H1 (cell line): Measurements from ENCODE around the gene GPR160. TPM values are rescaled to one million over a fixed set of nuclear protein-coding genes. Genes with fewer than 3 reads are reported as not detected.

Source experiments
- CTCF ChIA-PET: fragments of 300-600 bp; sonication (Branson Sonifier 250); formaldehyde crosslinking; loops from one replicate; lab custom pipeline; 2021; ENCODE audit not compliant: partially characterized antibody; lab: Charles Lee
- POLR2A ChIA-PET: fragments of 300-600 bp; sonication (Branson Sonifier 250); formaldehyde crosslinking; loops from one replicate; lab custom pipeline; 2021; ENCODE audit warnings: inconsistent platforms; ENCODE audit not compliant: partially characterized antibody; lab: Charles Lee
- DNase-seq, 2 experiments: peaks; one replicate each; pipeline versions ENCODE4 v3.0.0 to v3.0.0-alpha.2; 2010 to 2022; ENCODE audit warnings: low spot score in 2 of 2, low read depth in 1 of 2, mixed read lengths in 1 of 2
- FAIRE-seq: peaks from 2 replicates; lab custom pipeline; 2011; peaks lifted over from hg19 to GRCh38; lab: Jason Lieb, UNC
- H2AFZ ChIP-seq: 2 replicates; pipeline ENCODE4 v1.8.1; 2012; ENCODE audit warnings: low read length, inconsistent platforms
- H2AK5ac ChIP-seq: 2 replicates; pipeline ENCODE4 v1.6.1; 2013; ENCODE audit warnings: low read depth, low read length
- H2BK120ac ChIP-seq: replicated peaks from 2 replicates; pipeline ENCODE3; 2013; ENCODE audit warnings: low read depth, low read length, inconsistent platforms
- H2BK12ac ChIP-seq: 2 replicates; pipeline ENCODE4 v1.6.1; 2013; ENCODE audit warnings: low read depth, low read length
- H2BK15ac ChIP-seq: 2 replicates; pipeline ENCODE4 v1.6.1; 2013; ENCODE audit warnings: low read length
- H2BK20ac ChIP-seq: 2 replicates; pipeline ENCODE4 v1.6.1; 2013; ENCODE audit warnings: low read length
- H2BK5ac ChIP-seq: 2 replicates; pipeline ENCODE4 v1.6.1; 2013; ENCODE audit warnings: low read depth, low read length
- H3K14ac ChIP-seq: 2 replicates; pipeline ENCODE4 v1.6.1; 2013; ENCODE audit warnings: inconsistent platforms; ENCODE audit not compliant: insufficient read length
- H3K18ac ChIP-seq: 2 replicates; pipeline ENCODE4 v1.6.1; 2013; ENCODE audit warnings: low read length; ENCODE audit errors: extremely low read depth
- H3K23ac ChIP-seq: 2 replicates; pipeline ENCODE4 v1.6.1; 2013; ENCODE audit warnings: inconsistent platforms; ENCODE audit not compliant: insufficient read length
- H3K23me2 ChIP-seq: 2 replicates; pipeline ENCODE4 v1.6.1; 2013; ENCODE audit warnings: low read depth, low read length
- H3K27ac ChIP-seq: 2 replicates; pipeline ENCODE4 v1.6.1; 2011; ENCODE audit warnings: low read depth, low read length, inconsistent platforms
- H3K27me3 ChIP-seq, 4 experiments: replicated peaks in 1 of 4; 1 replicate in 1 of 4; 2 replicates in 3 of 4; pipeline versions ENCODE4 v1.6.1 to v1.8.1; 2011 to 2013; ENCODE audit warnings: low read length in 3 of 4, mild to moderate bottlenecking in 3 of 4, inconsistent platforms in 2 of 4, mixed read lengths in 2 of 4, moderate library complexity in 1 of 4; ENCODE audit not compliant: control insufficient read depth in 3 of 4, insufficient read depth in 3 of 4; ENCODE audit errors: extremely low read depth in 1 of 4
- H3K36me3 ChIP-seq, 4 experiments: 2 replicates each; pipeline versions ENCODE4 v1.6.1 to v1.8.1; 2011 to 2013; ENCODE audit warnings: mild to moderate bottlenecking in 4 of 4, low read length in 3 of 4, moderate library complexity in 2 of 4, control low read depth in 1 of 4, inconsistent platforms in 1 of 4; ENCODE audit not compliant: insufficient read depth in 4 of 4, control insufficient read depth in 2 of 4
- H3K4ac ChIP-seq: replicated peaks from 2 replicates; pipeline ENCODE3; 2013; ENCODE audit warnings: low read length, low read depth, mixed read lengths, inconsistent platforms; ENCODE audit not compliant: insufficient read length
- H3K4me1 ChIP-seq, 4 experiments: replicated peaks in 1 of 4; 1 replicate in 1 of 4; 2 replicates in 3 of 4; pipeline versions ENCODE4 v1.6.1 to v1.8.1; 2011 to 2013; ENCODE audit warnings: low read length in 3 of 4, inconsistent platforms in 2 of 4, mixed read lengths in 1 of 4; ENCODE audit not compliant: insufficient read depth in 4 of 4, control insufficient read depth in 3 of 4
- H3K4me2 ChIP-seq, 2 experiments: 2 replicates each; pipeline versions ENCODE4 v1.6.1 to v1.8.1; 2011 to 2013; ENCODE audit warnings: low read depth in 2 of 2, low read length in 2 of 2, control low read depth in 1 of 2, inconsistent platforms in 1 of 2, mild to moderate bottlenecking in 1 of 2; ENCODE audit not compliant: insufficient read depth in 1 of 2
- H3K4me3 ChIP-seq, 4 experiments: fragments of 200-600, 300-600 bp in 1 of 4; sonication (generic), shearing (Covaris generic), sonication (Bioruptor Twin) in 1 of 4; 2 replicates each; pipeline versions ENCODE4 v1.5.1 to v1.8.1; 2011 to 2016; ENCODE audit warnings: low read length in 4 of 4, low read depth in 3 of 4, control low read depth in 2 of 4, inconsistent platforms in 2 of 4, mild to moderate bottlenecking in 2 of 4, mixed read lengths in 1 of 4, moderate library complexity in 1 of 4; ENCODE audit not compliant: insufficient read depth in 2 of 4; ENCODE audit errors: extremely low read depth in 1 of 4
- H3K56ac ChIP-seq: replicated peaks from 2 replicates; pipeline ENCODE3; 2013; ENCODE audit warnings: low read depth, mild to moderate bottlenecking, mixed read lengths, low read length, inconsistent platforms; ENCODE audit not compliant: insufficient read length
- H3K79me1 ChIP-seq: 2 replicates; pipeline ENCODE4 v1.6.1; 2013; ENCODE audit warnings: low read depth, low read length, control low read depth
- H3K79me2 ChIP-seq, 2 experiments: 2 replicates each; pipeline versions ENCODE4 v1.6.1 to v1.8.1; 2012 to 2013; ENCODE audit warnings: low read length in 2 of 2, mild to moderate bottlenecking in 2 of 2, inconsistent platforms in 1 of 2; ENCODE audit not compliant: insufficient read depth in 2 of 2, control insufficient read depth in 1 of 2
- H3K9ac ChIP-seq, 4 experiments: replicated peaks in 1 of 4; 1 replicate in 1 of 4; 2 replicates in 3 of 4; pipeline versions ENCODE4 v1.6.1 to v1.8.1; 2011 to 2013; ENCODE audit warnings: low read depth in 3 of 4, low read length in 3 of 4, control low read depth in 2 of 4, mild to moderate bottlenecking in 2 of 4, moderate library complexity in 2 of 4, inconsistent platforms in 1 of 4; ENCODE audit errors: extremely low read depth in 1 of 4
- H3K9me3 ChIP-seq, 2 experiments: 2 replicates each; pipeline versions ENCODE4 v1.6.1 to v1.8.1; 2012 to 2013; ENCODE audit warnings: mild to moderate bottlenecking in 2 of 2, moderate library complexity in 2 of 2, control low read depth in 1 of 2, inconsistent platforms in 1 of 2, low read depth in 1 of 2, low read length in 1 of 2, mixed read lengths in 1 of 2; ENCODE audit not compliant: insufficient read depth in 2 of 2
- H4K20me1 ChIP-seq, 2 experiments: replicated peaks in 1 of 2; 2 replicates each; pipeline versions ENCODE3 to v1.8.1; 2011 to 2013; ENCODE audit warnings: inconsistent platforms in 2 of 2, low read length in 2 of 2, mild to moderate bottlenecking in 1 of 2; ENCODE audit not compliant: insufficient read depth in 2 of 2, control insufficient read depth in 1 of 2
- H4K5ac ChIP-seq: 2 replicates; pipeline ENCODE4 v1.6.1; 2013; ENCODE audit warnings: low read length, low read depth, mixed read lengths, inconsistent platforms; ENCODE audit not compliant: insufficient read length
- H4K8ac ChIP-seq: 2 replicates; pipeline ENCODE4 v1.8.0; 2013; ENCODE audit warnings: mild to moderate bottlenecking, moderate library complexity, low read length, inconsistent platforms; ENCODE audit not compliant: insufficient read depth; ENCODE audit errors: extremely low read depth
- H4K91ac ChIP-seq: replicated peaks from 2 replicates; pipeline ENCODE3; 2013; ENCODE audit warnings: low read length, mixed read lengths, inconsistent platforms; ENCODE audit not compliant: insufficient read length
- BCL11A ChIP-seq, 2 experiments: IDR thresholded peaks; one replicate each; pipeline ENCODE4 v1.6.1; 2011; ENCODE audit warnings: low read depth in 2 of 2, low read length in 2 of 2, mild to moderate bottlenecking in 2 of 2
- BRCA1 ChIP-seq: IDR thresholded peaks from 2 replicates; pipeline ENCODE4 v1.6.1; 2012; ENCODE audit warnings: low read depth, low read length, improper control_type of control experiment
- CEBPB ChIP-seq: IDR thresholded peaks from 2 replicates; pipeline ENCODE4 v1.6.1; 2012; ENCODE audit warnings: low read depth, low read length
- EGR1 ChIP-seq: IDR thresholded peaks from 2 replicates; pipeline ENCODE4 v1.6.1; 2011; ENCODE audit warnings: low read depth, low read length, borderline replicate concordance
- HDAC2 ChIP-seq, 2 experiments: fragments of 300-600 bp in 1 of 2; sonication (generic) in 1 of 2; IDR thresholded peaks; 2 replicates each; pipeline ENCODE4 v1.6.1; 2011 to 2012; ENCODE audit warnings: low read depth in 2 of 2, low read length in 2 of 2, mild to moderate bottlenecking in 2 of 2, moderate library complexity in 2 of 2, borderline replicate concordance in 1 of 2, inconsistent platforms in 1 of 2
- JUN ChIP-seq: IDR thresholded peaks from 2 replicates; pipeline ENCODE4 v1.6.1; 2011; ENCODE audit warnings: low read depth, mild to moderate bottlenecking, improper control_type of control experiment, low read length
- KDM1A ChIP-seq: fragments of 200-600, 300-600 bp; sonication (generic); IDR thresholded peaks from 2 replicates; pipeline ENCODE4 v1.7.1; 2016; ENCODE audit warnings: mild to moderate bottlenecking, low read length, borderline replicate concordance
- PHF8 ChIP-seq: fragments of 200-600 bp; sonication (generic); conservative IDR thresholded peaks from 2 replicates; pipeline ENCODE4 v1.7.1; 2012; ENCODE audit warnings: low read depth, mild to moderate bottlenecking, inconsistent platforms, low read length, moderate library complexity
- POLR2A ChIP-seq, 2 experiments: IDR thresholded peaks; 1 replicate in 1 of 2; 2 replicates in 1 of 2; pipeline ENCODE4 v1.6.1; 2011; ENCODE audit warnings: low read depth in 2 of 2, low read length in 2 of 2, mild to moderate bottlenecking in 2 of 2; ENCODE audit errors: control extremely low read depth in 1 of 2
- RBBP5 ChIP-seq: IDR thresholded peaks from 2 replicates; pipeline ENCODE4 v1.7.1; 2012; ENCODE audit warnings: low read depth, mild to moderate bottlenecking, inconsistent platforms, low read length, moderate library complexity, borderline replicate concordance
- SIRT6 ChIP-seq: IDR thresholded peaks from one replicate; pipeline ENCODE4 v1.7.1; 2012; ENCODE audit warnings: low read length, inconsistent platforms
- SP4 ChIP-seq: IDR thresholded peaks from 2 replicates; pipeline ENCODE4 v1.6.1; 2012; ENCODE audit warnings: low read length, inconsistent platforms
- SRF ChIP-seq: IDR thresholded peaks from 2 replicates; pipeline ENCODE4 v1.6.1; 2011; ENCODE audit warnings: mild to moderate bottlenecking, low read depth, low read length, moderate library complexity
- TCF12 ChIP-seq: IDR thresholded peaks from 2 replicates; pipeline ENCODE4 v1.6.1; 2011; ENCODE audit warnings: low read depth, mild to moderate bottlenecking, low read length
- WGBS, 2 experiments: shearing (Covaris generic) in 1 of 2; methylation state at CpG; one replicate each; pipeline versions ENCODE4 v1.1.6 to v1.1.7; 2013 to 2015; ENCODE audit warnings: low lambda C conversion rate in 2 of 2, mixed read lengths in 2 of 2, inconsistent platforms in 1 of 2, low coverage in 1 of 2, missing lambda C conversion rate in 1 of 2; ENCODE audit not compliant: insufficient replicate concordance in 2 of 2, insufficient coverage in 1 of 2, insufficient read length in 1 of 2; ENCODE audit errors: extremely low coverage in 1 of 2, missing lambda C conversion rate in 1 of 2; 5-methylcytosine and 5-hydroxymethylcytosine counted together
- polyA plus RNA-seq, 7 experiments: library from polyadenylated mRNA; depleted of rRNA in 3 of 7; stranded (reverse) in 5 of 7; unstranded in 2 of 7; fragments of >200 nt in 5 of 7; fragments of 200-250 nt in 2 of 7; gene quantifications; 1 replicate in 5 of 7; 2 replicates in 1 of 7; 4 replicates in 1 of 7; pipeline versions ENCODE4 v1.2.1 to v1.2.3, GENCODE V29; 2011 to 2013; ENCODE audit warnings: missing spikeins in 2 of 7, mixed read lengths in 2 of 7
- total RNA-seq: library from RNA; stranded (reverse); fragmentation: NEBNext Ultra II Directional; extraction: Animal tissue kit (Norgen Biotek cat#: 25700); gene quantifications from 2 replicates; pipeline ENCODE4 v1.2.1, GENCODE V29; 2021
- TF ChIP-seq, protein P1 (sequence below): IDR thresholded peaks from 2 replicates; pipeline ENCODE4 v1.6.1; 2012; ENCODE audit warnings: low read length, inconsistent platforms

Gene GPR160
- total and polyA plus RNA-seq, 2 of the 8 experiments (the other 6 are each of a cell fraction or from before 2014, with no cell fraction given) = 14.3 to 16.6 TPM

DNA sequence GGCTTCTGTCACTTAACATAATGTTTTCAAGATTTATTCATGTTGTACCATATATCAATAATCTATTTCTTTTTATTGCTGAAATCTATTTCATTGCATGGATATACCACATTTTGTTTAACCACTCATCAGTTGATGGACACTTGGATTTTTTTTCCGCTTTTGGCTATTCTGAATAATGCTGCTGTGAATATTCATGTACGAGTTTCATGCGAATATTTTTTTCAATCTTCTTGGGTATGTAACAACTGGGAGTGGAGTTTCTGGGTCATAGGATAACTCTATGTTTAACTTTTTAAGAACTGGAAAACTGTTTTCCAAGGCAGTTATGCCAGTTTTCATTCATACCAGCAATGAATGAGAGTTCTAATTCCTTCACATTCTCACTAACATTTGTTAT is 21.7 kb upstream of the GPR160 start:
- Histone ChIP-seq H3K9ac (no peak overlapping the region), H3K23ac (no peak overlapping the region), H3K56ac (no peak overlapping the region), H4K91ac (no peak overlapping the region), H3K4ac (no peak overlapping the region), H3K14ac (no peak overlapping the region), H4K20me1 (no peaks in the 10 kb centered on the region), H2BK20ac (no peak overlapping the region), H3K79me2 (no peaks in the 10 kb centered on the region), H2BK15ac (no peak overlapping the region), H3K27ac (no peak overlapping the region), H3K36me3 (no peaks in the 10 kb centered on the region), H3K23me2 (no peaks in the 10 kb centered on the region), H3K79me1 (no peaks in the 10 kb centered on the region), H4K8ac (no peak overlapping the region), H2BK5ac (no peak overlapping the region), H3K9me3 (no peaks in the 10 kb centered on the region), H3K4me1 (no peaks in the 10 kb centered on the region), H3K4me3 (no peak overlapping the region), H3K27me3 (no peaks in the 10 kb centered on the region), H2AFZ (no peak overlapping the region), H3K18ac (no peak overlapping the region), H2BK12ac (no peak overlapping the region), H2AK5ac (no peak overlapping the region), H4K5ac (no peak overlapping the region), H3K4me2 (no peak overlapping the region), H2BK120ac (no peak overlapping the region)
- DNase-seq (no peak), FAIRE-seq (no peak)
- 90% methylated on average over 3 of the region's 3 CpGs; no CpG with 5 or more reads in 1 of the 2 experiments for WGBS, 2 experiments
- ChIA-PET POLR2A (no interaction called here), CTCF (no interaction called here)
- no peak for TF ChIP-seq RBBP5
- TF ChIP-seq JUN = no peak
- no peak for TF ChIP-seq HDAC2 (IDR thresholded peaks at IDR 0.05; ENCODE audit: borderline replicate concordance in 1 of 2, low read depth in 2 of 2, low read length in 2 of 2)
- TF ChIP-seq PHF8 = no peak
- TF ChIP-seq KDM1A = no peak
- TF ChIP-seq BCL11A (IDR thresholded peaks at IDR 0.05; ENCODE audit: low read depth in 2 of 2, low read length in 2 of 2) = no peak
- no peak for TF ChIP-seq TCF12
- TF ChIP-seq POLR2A (IDR thresholded peaks at IDR 0.05; ENCODE audit: control extremely low read depth in 1 of 2, low read depth in 2 of 2, low read length in 2 of 2) = no peak
- TF ChIP-seq EGR1 = no peak
- no peak for TF ChIP-seq SRF
- no peak for TF ChIP-seq SP4
- no peak for TF ChIP-seq SIRT6
- TF ChIP-seq BRCA1 = no peak
- no peak for TF ChIP-seq CEBPB
- TF ChIP-seq, protein P1, sequence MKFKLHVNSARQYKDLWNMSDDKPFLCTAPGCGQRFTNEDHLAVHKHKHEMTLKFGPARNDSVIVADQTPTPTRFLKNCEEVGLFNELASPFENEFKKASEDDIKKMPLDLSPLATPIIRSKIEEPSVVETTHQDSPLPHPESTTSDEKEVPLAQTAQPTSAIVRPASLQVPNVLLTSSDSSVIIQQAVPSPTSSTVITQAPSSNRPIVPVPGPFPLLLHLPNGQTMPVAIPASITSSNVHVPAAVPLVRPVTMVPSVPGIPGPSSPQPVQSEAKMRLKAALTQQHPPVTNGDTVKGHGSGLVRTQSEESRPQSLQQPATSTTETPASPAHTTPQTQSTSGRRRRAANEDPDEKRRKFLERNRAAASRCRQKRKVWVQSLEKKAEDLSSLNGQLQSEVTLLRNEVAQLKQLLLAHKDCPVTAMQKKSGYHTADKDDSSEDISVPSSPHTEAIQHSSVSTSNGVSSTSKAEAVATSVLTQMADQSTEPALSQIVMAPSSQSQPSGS = no peak
